ENCODE results near the gene TSPAN8.

- TF ChIP-seq CTCF (IDR thresholded peaks at IDR 0.05), result no peak
- TF ChIP-seq, protein P1, sequence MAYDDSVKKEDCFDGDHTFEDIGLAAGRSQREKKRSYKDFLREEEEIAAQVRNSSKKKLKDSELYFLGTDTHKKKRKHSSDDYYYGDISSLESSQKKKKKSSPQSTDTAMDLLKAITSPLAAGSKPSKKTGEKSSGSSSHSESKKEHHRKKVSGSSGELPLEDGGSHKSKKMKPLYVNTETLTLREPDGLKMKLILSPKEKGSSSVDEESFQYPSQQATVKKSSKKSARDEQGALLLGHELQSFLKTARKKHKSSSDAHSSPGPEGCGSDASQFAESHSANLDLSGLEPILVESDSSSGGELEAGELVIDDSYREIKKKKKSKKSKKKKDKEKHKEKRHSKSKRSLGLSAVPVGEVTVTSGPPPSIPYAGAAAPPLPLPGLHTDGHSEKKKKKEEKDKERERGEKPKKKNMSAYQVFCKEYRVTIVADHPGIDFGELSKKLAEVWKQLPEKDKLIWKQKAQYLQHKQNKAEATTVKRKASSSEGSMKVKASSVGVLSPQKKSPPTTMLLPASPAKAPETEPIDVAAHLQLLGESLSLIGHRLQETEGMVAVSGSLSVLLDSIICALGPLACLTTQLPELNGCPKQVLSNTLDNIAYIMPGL (CRISPR knock-in tag; IDR thresholded peaks at IDR 0.05), result no peak
- TF ChIP-seq ATF6 (CRISPR knock-in tag; IDR thresholded peaks at IDR 0.05), result no peak
- TF ChIP-seq, protein P2, sequence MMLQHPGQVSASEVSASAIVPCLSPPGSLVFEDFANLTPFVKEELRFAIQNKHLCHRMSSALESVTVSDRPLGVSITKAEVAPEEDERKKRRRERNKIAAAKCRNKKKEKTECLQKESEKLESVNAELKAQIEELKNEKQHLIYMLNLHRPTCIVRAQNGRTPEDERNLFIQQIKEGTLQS (CRISPR knock-in tag; conservative IDR thresholded peaks at IDR 0.05), result no peak
- TF ChIP-seq ELF4 (CRISPR knock-in tag; IDR thresholded peaks at IDR 0.05; ENCODE audit: low read depth), result no peak
- no peak for TF ChIP-seq FOXP1 (CRISPR knock-in tag; IDR thresholded peaks at IDR 0.05; ENCODE audit: borderline replicate concordance)
- TF ChIP-seq, protein P3, sequence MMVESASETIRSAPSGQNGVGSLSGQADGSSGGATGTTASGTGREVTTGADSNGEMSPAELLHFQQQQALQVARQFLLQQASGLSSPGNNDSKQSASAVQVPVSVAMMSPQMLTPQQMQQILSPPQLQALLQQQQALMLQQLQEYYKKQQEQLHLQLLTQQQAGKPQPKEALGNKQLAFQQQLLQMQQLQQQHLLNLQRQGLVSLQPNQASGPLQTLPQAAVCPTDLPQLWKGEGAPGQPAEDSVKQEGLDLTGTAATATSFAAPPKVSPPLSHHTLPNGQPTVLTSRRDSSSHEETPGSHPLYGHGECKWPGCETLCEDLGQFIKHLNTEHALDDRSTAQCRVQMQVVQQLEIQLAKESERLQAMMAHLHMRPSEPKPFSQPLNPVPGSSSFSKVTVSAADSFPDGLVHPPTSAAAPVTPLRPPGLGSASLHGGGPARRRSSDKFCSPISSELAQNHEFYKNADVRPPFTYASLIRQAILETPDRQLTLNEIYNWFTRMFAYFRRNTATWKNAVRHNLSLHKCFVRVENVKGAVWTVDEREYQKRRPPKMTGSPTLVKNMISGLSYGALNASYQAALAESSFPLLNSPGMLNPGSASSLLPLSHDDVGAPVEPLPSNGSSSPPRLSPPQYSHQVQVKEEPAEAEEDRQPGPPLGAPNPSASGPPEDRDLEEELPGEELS (CRISPR knock-in tag; IDR thresholded peaks at IDR 0.05), result no peak
- TF ChIP-seq RELA (CRISPR knock-in tag; IDR thresholded peaks at IDR 0.05; ENCODE audit: borderline replicate concordance), result no peak
- TF ChIP-seq, protein P4, sequence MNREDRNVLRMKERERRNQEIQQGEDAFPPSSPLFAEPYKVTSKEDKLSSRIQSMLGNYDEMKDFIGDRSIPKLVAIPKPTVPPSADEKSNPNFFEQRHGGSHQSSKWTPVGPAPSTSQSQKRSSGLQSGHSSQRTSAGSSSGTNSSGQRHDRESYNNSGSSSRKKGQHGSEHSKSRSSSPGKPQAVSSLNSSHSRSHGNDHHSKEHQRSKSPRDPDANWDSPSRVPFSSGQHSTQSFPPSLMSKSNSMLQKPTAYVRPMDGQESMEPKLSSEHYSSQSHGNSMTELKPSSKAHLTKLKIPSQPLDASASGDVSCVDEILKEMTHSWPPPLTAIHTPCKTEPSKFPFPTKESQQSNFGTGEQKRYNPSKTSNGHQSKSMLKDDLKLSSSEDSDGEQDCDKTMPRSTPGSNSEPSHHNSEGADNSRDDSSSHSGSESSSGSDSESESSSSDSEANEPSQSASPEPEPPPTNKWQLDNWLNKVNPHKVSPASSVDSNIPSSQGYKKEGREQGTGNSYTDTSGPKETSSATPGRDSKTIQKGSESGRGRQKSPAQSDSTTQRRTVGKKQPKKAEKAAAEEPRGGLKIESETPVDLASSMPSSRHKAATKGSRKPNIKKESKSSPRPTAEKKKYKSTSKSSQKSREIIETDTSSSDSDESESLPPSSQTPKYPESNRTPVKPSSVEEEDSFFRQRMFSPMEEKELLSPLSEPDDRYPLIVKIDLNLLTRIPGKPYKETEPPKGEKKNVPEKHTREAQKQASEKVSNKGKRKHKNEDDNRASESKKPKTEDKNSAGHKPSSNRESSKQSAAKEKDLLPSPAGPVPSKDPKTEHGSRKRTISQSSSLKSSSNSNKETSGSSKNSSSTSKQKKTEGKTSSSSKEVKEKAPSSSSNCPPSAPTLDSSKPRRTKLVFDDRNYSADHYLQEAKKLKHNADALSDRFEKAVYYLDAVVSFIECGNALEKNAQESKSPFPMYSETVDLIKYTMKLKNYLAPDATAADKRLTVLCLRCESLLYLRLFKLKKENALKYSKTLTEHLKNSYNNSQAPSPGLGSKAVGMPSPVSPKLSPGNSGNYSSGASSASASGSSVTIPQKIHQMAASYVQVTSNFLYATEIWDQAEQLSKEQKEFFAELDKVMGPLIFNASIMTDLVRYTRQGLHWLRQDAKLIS (CRISPR knock-in tag; IDR thresholded peaks at IDR 0.05; ENCODE audit: borderline replicate concordance), result no peak
Measured at GRCh38 chr12:71075743-71076142, 82.1 kb downstream of the TSPAN8 start.

Data from WTC11 (cell line).